Peyer's patch (tissue), 4 donors: ENCODE data around the gene GHRHR. TPM values are rescaled to one million over a fixed set of nuclear protein-coding genes. Genes with fewer than 3 reads are reported as not detected.

Source experiments
- DNase-seq, 3 donors: peaks; one replicate each; pipeline ENCODE4 v3.0.0-alpha.2; 2017 to 2019
- H3K27ac ChIP-seq, 4 donors: fragments of 200-600 bp; sonication (generic); one replicate each; pipeline ENCODE4 v1.5.1; 2016 to 2019
- H3K27me3 ChIP-seq, 2 donors: fragments of 200-600 bp; sonication (generic); one replicate each; pipeline ENCODE4 v1.5.1; 2019
- H3K36me3 ChIP-seq, 3 donors: fragments of 200-600 bp; sonication (generic); one replicate each; pipeline ENCODE4 v1.5.1; 2016 to 2019
- H3K4me1 ChIP-seq, 4 donors: fragments of 200-600 bp; sonication (generic); one replicate each; pipeline ENCODE4 v1.5.1; 2016 to 2019
- H3K4me3 ChIP-seq, 4 donors: fragments of 200-600 bp; sonication (generic); 1 replicate in 3 of 4; 2 replicates in 1 of 4; pipeline ENCODE4 v1.5.1; 2016 to 2019; ENCODE audit warnings: mild to moderate bottlenecking in 1 of 4
- H3K9me3 ChIP-seq, 4 donors: fragments of 200-600 bp; sonication (generic); one replicate each; pipeline ENCODE4 v1.5.1; 2016 to 2019; ENCODE audit warnings: mild to moderate bottlenecking in 1 of 4
- POLR2A ChIP-seq, 2 donors: fragments of 450-650 bp; IDR thresholded peaks; one replicate each; pipeline ENCODE4 v1.5.1; 2017; ENCODE audit warnings: antibody characterized with exemption in 2 of 2, mild to moderate bottlenecking in 2 of 2, moderate library complexity in 2 of 2
- total RNA-seq, 4 donors: library from RNA; depleted of rRNA; stranded (reverse); fragments of >200 nt; gene quantifications; one replicate each; pipeline ENCODE4 v1.1.0, GENCODE V29; 2016
- TF ChIP-seq, protein P1 (sequence below), 6 experiments: fragments of 450-650 bp in 4 of 6; fragments of 200-600 bp in 2 of 6; sonication (generic) in 1 of 6; IDR thresholded peaks; one replicate each; pipeline ENCODE4 v1.5.1; 2017 to 2019; ENCODE audit warnings: antibody characterized with exemption in 6 of 6, mild to moderate bottlenecking in 3 of 6, moderate library complexity in 1 of 6

The GHRHR gene
- not detected for total RNA-seq

DNA sequence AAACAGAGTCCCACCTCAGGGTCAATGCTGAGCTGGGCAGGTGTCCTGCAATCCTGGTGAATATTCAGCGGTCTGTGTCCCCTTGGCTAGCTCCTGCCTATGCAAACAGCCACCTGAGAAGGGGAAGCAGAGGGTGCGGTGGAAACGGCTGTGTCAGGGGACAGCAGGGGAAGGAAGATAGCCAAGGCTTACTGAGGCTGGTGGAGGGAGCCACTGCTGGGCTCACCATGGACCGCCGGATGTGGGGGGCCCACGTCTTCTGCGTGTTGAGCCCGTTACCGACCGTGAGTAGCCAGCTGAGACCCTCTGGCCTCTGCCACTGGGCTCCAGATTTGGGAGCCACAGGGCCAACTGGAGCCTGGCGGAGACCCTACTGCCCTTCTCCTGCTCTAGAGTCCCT is at the start of gene GHRHR:
Gene GHRHR, plus strand, starts transcription at position 112 of the 400 bp plus-strand sequence. Its CDS starts 116 bp downstream, at position 228.
- Histone ChIP-seq H3K9me3 (no peaks in the 10 kb centered on the region), H3K4me1 (no peaks in the 10 kb centered on the region), H3K4me3 (no peak within 1 kb of the TSS), H3K36me3 (no peaks in the 10 kb centered on the region), H3K27ac (no peak within 1 kb of the TSS), H3K27me3 (no peaks in the 10 kb centered on the region)
- TF ChIP-seq, protein P1, sequence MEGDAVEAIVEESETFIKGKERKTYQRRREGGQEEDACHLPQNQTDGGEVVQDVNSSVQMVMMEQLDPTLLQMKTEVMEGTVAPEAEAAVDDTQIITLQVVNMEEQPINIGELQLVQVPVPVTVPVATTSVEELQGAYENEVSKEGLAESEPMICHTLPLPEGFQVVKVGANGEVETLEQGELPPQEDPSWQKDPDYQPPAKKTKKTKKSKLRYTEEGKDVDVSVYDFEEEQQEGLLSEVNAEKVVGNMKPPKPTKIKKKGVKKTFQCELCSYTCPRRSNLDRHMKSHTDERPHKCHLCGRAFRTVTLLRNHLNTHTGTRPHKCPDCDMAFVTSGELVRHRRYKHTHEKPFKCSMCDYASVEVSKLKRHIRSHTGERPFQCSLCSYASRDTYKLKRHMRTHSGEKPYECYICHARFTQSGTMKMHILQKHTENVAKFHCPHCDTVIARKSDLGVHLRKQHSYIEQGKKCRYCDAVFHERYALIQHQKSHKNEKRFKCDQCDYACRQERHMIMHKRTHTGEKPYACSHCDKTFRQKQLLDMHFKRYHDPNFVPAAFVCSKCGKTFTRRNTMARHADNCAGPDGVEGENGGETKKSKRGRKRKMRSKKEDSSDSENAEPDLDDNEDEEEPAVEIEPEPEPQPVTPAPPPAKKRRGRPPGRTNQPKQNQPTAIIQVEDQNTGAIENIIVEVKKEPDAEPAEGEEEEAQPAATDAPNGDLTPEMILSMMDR (IDR thresholded peaks at IDR 0.05): no peak
- TF ChIP-seq POLR2A (IDR thresholded peaks at IDR 0.05): no peak
- no peak for DNase-seq

DNA sequence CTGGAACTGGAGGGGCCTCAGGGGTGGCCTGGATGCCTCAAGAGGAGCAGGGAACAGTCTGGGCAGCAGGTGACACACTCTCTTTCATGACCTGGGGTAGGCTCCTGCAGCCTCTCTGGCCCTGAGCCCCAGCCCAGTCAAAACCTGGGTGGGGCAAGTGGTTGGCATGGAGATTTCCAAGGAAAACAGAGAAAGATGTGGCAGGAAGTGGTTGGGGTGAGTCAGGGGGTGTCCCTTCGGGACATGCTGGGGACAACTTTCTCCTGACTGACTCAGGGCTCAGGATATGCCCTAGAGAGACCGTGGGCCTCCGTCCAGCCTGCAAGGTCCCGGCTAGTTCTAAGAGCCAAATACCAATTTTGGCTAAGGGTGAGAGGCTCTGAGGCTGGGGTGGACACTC is 49.2 kb upstream of the GHRHR start:
- Histone ChIP-seq H3K27ac (peak overlapping the region in 3 of 4 donors; percentile 68 to 95 (median 88)), H3K4me3 (peak overlapping the region in 1 of 4 donors; percentile 6), H3K4me1 (peaks cover 0 to 63% (median 3%) of the 10 kb centered on the region in 4 donors), H3K27me3 (no peaks in the 10 kb centered on the region), H3K9me3 (no peaks in the 10 kb centered on the region), H3K36me3 (no peaks in the 10 kb centered on the region)
- peak in 1 of 3 donors; percentile 54 for DNase-seq
- TF ChIP-seq, protein P1 (IDR thresholded peaks at IDR 0.05): no peak
- no peak for TF ChIP-seq POLR2A (IDR thresholded peaks at IDR 0.05)

DNA sequence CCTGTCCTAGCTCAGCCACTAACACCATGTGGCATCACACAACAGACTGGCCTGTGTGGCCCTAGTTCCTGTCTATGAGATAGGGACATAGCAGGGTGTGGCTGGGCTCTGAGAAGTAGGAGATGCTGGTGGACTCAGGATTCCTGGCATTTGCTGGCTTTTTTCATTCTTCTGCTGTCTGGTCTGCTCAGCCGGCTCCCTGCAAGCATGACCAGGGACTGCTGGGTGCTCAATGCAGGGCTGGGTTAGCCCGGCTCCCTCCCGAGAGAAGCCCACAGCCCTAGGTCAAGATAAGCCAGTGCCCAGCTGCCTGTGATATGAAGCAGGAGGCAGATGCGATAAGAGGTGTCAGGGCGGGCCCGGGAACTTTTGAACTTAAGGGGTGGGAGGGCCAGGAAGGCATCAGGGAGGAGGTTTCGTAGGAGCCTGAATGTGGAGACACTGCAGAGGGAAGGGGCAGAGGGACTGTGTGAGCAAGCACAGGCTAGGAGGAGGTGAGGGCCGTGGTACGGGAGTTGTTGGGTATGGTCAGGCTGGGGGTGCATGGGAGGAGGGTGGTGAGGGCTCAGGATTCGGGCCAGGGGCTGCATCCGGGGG is 48.6 kb upstream of the GHRHR start:
- H3K4me3 ChIP-seq: peak overlapping the region in 1 of 4 donors; percentile 6
- TF ChIP-seq POLR2A (IDR thresholded peaks at IDR 0.05): no peak
- TF ChIP-seq, protein P1 (IDR thresholded peaks at IDR 0.05): no peak
- peak overlapping the region in 3 of 4 donors; percentile 68 to 95 (median 88) for H3K27ac ChIP-seq
- H3K4me1 ChIP-seq: peaks cover 0 to 63% (median 3%) of the 10 kb centered on the region in 4 donors
- H3K36me3 ChIP-seq: no peaks in the 10 kb centered on the region
- no peaks in the 10 kb centered on the region for H3K27me3 ChIP-seq
- no peaks in the 10 kb centered on the region for H3K9me3 ChIP-seq
- peak in 2 of 3 donors; percentile 67 to 74 for DNase-seq

DNA sequence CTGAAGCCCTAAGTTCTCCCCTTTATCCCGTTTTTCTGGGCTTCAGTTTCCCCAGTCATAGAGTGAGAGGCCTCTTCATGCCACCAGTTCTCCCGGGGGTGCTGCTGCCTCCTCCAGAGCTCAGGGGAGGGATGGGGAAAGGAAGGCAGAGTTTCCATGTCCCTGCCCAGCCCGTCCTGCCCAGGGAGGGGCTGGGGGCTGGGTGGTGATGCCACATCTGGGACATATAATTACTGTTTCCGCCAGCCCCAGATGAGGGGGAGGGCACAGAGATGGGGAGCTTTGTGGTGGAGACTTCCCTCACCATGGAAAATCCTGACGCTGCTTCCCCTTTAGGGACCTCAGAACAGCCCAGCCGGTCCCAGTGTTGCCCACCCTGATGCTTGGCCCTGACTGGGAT is 48.0 kb upstream of the GHRHR start:
- no peak for DNase-seq
- H3K27ac ChIP-seq: peak overlapping the region in 2 of 4 donors; percentile 88 to 95
- peaks cover 0 to 63% (median 3%) of the 10 kb centered on the region in 4 donors for H3K4me1 ChIP-seq
- H3K36me3 ChIP-seq: no peaks in the 10 kb centered on the region
- no peak for TF ChIP-seq POLR2A (IDR thresholded peaks at IDR 0.05)
- TF ChIP-seq, protein P1 (IDR thresholded peaks at IDR 0.05): no peak
- H3K27me3 ChIP-seq: no peaks in the 10 kb centered on the region
- no peaks in the 10 kb centered on the region for H3K9me3 ChIP-seq
- no peak overlapping the region for H3K4me3 ChIP-seq

DNA sequence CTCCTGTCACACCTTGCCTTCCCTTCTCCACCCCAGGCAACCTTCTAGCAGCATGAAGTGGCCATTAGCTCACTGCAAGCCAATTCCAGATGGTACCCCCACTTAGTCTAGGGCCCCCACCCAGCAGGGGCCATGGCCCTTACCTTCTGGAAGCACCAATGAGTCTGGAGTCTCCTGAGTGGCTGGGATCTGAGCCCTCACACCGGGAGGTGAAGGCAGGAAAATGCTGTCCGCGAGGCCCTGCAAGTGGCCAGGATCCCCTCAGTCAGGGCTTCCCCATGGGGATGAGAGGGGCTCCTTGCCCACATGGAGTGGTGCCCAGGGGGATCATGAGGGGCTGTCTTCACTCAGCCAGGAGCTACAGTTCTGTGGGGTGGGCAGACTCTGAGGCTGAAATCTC is 47.5 kb upstream of the GHRHR start:
- Histone ChIP-seq H3K9me3 (no peaks in the 10 kb centered on the region), H3K4me3 (no peak overlapping the region), H3K27me3 (no peaks in the 10 kb centered on the region), H3K4me1 (peaks cover 0 to 63% (median 3%) of the 10 kb centered on the region in 4 donors), H3K27ac (no peak overlapping the region), H3K36me3 (no peaks in the 10 kb centered on the region)
- TF ChIP-seq POLR2A (IDR thresholded peaks at IDR 0.05): no peak
- TF ChIP-seq, protein P1 (IDR thresholded peaks at IDR 0.05): no peak
- no peak for DNase-seq
